ENCODE measurements around the gene DAZL.

The DAZL gene

GRCh38 chr3:16589867-16590624 lies 15.2 kb downstream of the DAZL start:
- no peaks in the 10 kb centered on the region for H3K27me3 ChIP-seq (ENCODE audit: insufficient read depth, low read length)
- H3K4me1 ChIP-seq (ENCODE audit: insufficient read depth, low read length): no peaks in the 10 kb centered on the region
- no peaks in the 10 kb centered on the region for H3K36me3 ChIP-seq (ENCODE audit: insufficient read depth, low read depth, low read length)
- H3K4me3 ChIP-seq (ENCODE audit: low read length): no peak overlapping the region
- no peaks in the 10 kb centered on the region for H3K9me3 ChIP-seq (ENCODE audit: insufficient read depth, low read depth, low read length)
- no peak overlapping the region for H3K9ac ChIP-seq (ENCODE audit: low read depth, low read length)
- H3K27ac ChIP-seq (ENCODE audit: low read length): no peak overlapping the region

- Histone ChIP-seq H3K4me1 (ENCODE audit: insufficient read depth, low read length) (no peaks in the 10 kb centered on the region), H3K4me3 (ENCODE audit: low read length) (no peak overlapping the region), H3K36me3 (ENCODE audit: insufficient read depth, low read depth, low read length) (no peaks in the 10 kb centered on the region), H3K27me3 (ENCODE audit: insufficient read depth, low read length) (no peaks in the 10 kb centered on the region), H3K9ac (ENCODE audit: low read depth, low read length) (no peak overlapping the region), H3K9me3 (ENCODE audit: insufficient read depth, low read depth, low read length) (no peaks in the 10 kb centered on the region), H3K27ac (ENCODE audit: low read length) (no peak overlapping the region)
These were observed 16.1 kb downstream of the DAZL start for GRCh38 chr3:16589120-16589519.

- no peak overlapping the region for H3K9ac ChIP-seq (ENCODE audit: low read depth, low read length)
- H3K27ac ChIP-seq (ENCODE audit: low read length): no peak overlapping the region
- no peaks in the 10 kb centered on the region for H3K36me3 ChIP-seq (ENCODE audit: insufficient read depth, low read depth, low read length)
- no peaks in the 10 kb centered on the region for H3K4me1 ChIP-seq (ENCODE audit: insufficient read depth, low read length)
- H3K27me3 ChIP-seq (ENCODE audit: insufficient read depth, low read length): no peaks in the 10 kb centered on the region
- no peaks in the 10 kb centered on the region for H3K9me3 ChIP-seq (ENCODE audit: insufficient read depth, low read depth, low read length)
- H3K4me3 ChIP-seq (ENCODE audit: low read length): no peak overlapping the region
These were observed 17.6 kb downstream of the DAZL start for GRCh38 chr3:16587681-16588060.

GRCh38 chr3:16587047-16587680 lies 18.1 kb downstream of the DAZL start:
- no peaks in the 10 kb centered on the region for H3K27me3 ChIP-seq (ENCODE audit: insufficient read depth, low read length)
- H3K4me3 ChIP-seq (ENCODE audit: low read length): no peak overlapping the region
- no peaks in the 10 kb centered on the region for H3K4me1 ChIP-seq (ENCODE audit: insufficient read depth, low read length)
- no peaks in the 10 kb centered on the region for H3K36me3 ChIP-seq (ENCODE audit: insufficient read depth, low read depth, low read length)
- H3K9me3 ChIP-seq (ENCODE audit: insufficient read depth, low read depth, low read length): no peaks in the 10 kb centered on the region
- H3K27ac ChIP-seq (ENCODE audit: low read length): no peak overlapping the region
- no peak overlapping the region for H3K9ac ChIP-seq (ENCODE audit: low read depth, low read length)

- no peak overlapping the region for H3K9ac ChIP-seq (ENCODE audit: low read depth, low read length)
- H3K4me3 ChIP-seq (ENCODE audit: low read length): no peak overlapping the region
- no peaks in the 10 kb centered on the region for H3K4me1 ChIP-seq (ENCODE audit: insufficient read depth, low read length)
- H3K27ac ChIP-seq (ENCODE audit: low read length): no peak overlapping the region
- H3K27me3 ChIP-seq (ENCODE audit: insufficient read depth, low read length): no peaks in the 10 kb centered on the region
- H3K36me3 ChIP-seq (ENCODE audit: insufficient read depth, low read depth, low read length): no peaks in the 10 kb centered on the region
- H3K9me3 ChIP-seq (ENCODE audit: insufficient read depth, low read depth, low read length): no peaks in the 10 kb centered on the region; the same call in 1 of the 2 replicates
These were observed 20.3 kb downstream of the DAZL start for GRCh38 chr3:16584880-16585279.

GRCh38 chr3:16583551-16583950 lies 21.7 kb downstream of the DAZL start:
- Histone ChIP-seq H3K9ac (ENCODE audit: low read depth, low read length) (no peak overlapping the region), H3K4me1 (ENCODE audit: insufficient read depth, low read length) (no peaks in the 10 kb centered on the region), H3K4me3 (ENCODE audit: low read length) (no peak overlapping the region), H3K27ac (ENCODE audit: low read length) (no peak overlapping the region), H3K36me3 (ENCODE audit: insufficient read depth, low read depth, low read length) (no peaks in the 10 kb centered on the region), H3K27me3 (ENCODE audit: insufficient read depth, low read length) (no peaks in the 10 kb centered on the region), H3K9me3 (ENCODE audit: insufficient read depth, low read depth, low read length) (no peaks in the 10 kb centered on the region; the same call in 1 of the 2 replicates)

- Histone ChIP-seq H3K9me3 (ENCODE audit: insufficient read depth, low read depth, low read length) (no peaks in the 10 kb centered on the region), H3K27ac (ENCODE audit: low read length) (no peak overlapping the region), H3K27me3 (ENCODE audit: insufficient read depth, low read length) (no peaks in the 10 kb centered on the region), H3K4me3 (ENCODE audit: low read length) (no peak overlapping the region), H3K9ac (ENCODE audit: low read depth, low read length) (no peak overlapping the region), H3K4me1 (ENCODE audit: insufficient read depth, low read length) (no peaks in the 10 kb centered on the region), H3K36me3 (ENCODE audit: insufficient read depth, low read depth, low read length) (no peaks in the 10 kb centered on the region)
These were observed 35.1 kb downstream of the DAZL start for GRCh38 chr3:16570113-16570512.

GRCh38 chr3:16568532-16568931 lies 36.7 kb downstream of the DAZL start:
- H3K36me3 ChIP-seq (ENCODE audit: insufficient read depth, low read depth, low read length): no peaks in the 10 kb centered on the region
- no peak overlapping the region for H3K27ac ChIP-seq (ENCODE audit: low read length)
- H3K27me3 ChIP-seq (ENCODE audit: insufficient read depth, low read length): no peaks in the 10 kb centered on the region
- no peaks in the 10 kb centered on the region for H3K4me1 ChIP-seq (ENCODE audit: insufficient read depth, low read length)
- H3K4me3 ChIP-seq (ENCODE audit: low read length): no peak overlapping the region
- peaks cover 7% of the 10 kb centered on the region; the same call in 1 of the 2 replicates for H3K9me3 ChIP-seq (ENCODE audit: insufficient read depth, low read depth, low read length)
- H3K9ac ChIP-seq (ENCODE audit: low read depth, low read length): no peak overlapping the region

GRCh38 chr3:16568115-16568514 lies 37.1 kb downstream of the DAZL start:
- no peaks in the 10 kb centered on the region for H3K4me1 ChIP-seq (ENCODE audit: insufficient read depth, low read length)
- H3K27me3 ChIP-seq (ENCODE audit: insufficient read depth, low read length): no peaks in the 10 kb centered on the region
- no peak overlapping the region for H3K9ac ChIP-seq (ENCODE audit: low read depth, low read length)
- H3K27ac ChIP-seq (ENCODE audit: low read length): no peak overlapping the region
- H3K9me3 ChIP-seq (ENCODE audit: insufficient read depth, low read depth, low read length): peaks cover 7% of the 10 kb centered on the region; the same call in 1 of the 2 replicates
- no peaks in the 10 kb centered on the region for H3K36me3 ChIP-seq (ENCODE audit: insufficient read depth, low read depth, low read length)
- H3K4me3 ChIP-seq (ENCODE audit: low read length): no peak overlapping the region

GRCh38 chr3:16559653-16560365 lies 45.4 kb downstream of the DAZL start:
- Histone ChIP-seq H3K36me3 (ENCODE audit: insufficient read depth, low read depth, low read length) (no peaks in the 10 kb centered on the region), H3K9ac (ENCODE audit: low read depth, low read length) (no peak overlapping the region), H3K4me3 (ENCODE audit: low read length) (no peak overlapping the region), H3K27me3 (ENCODE audit: insufficient read depth, low read length) (no peaks in the 10 kb centered on the region), H3K9me3 (ENCODE audit: insufficient read depth, low read depth, low read length) (peaks cover 7% of the 10 kb centered on the region; the same call in 1 of the 2 replicates), H3K27ac (ENCODE audit: low read length) (no peak overlapping the region), H3K4me1 (ENCODE audit: insufficient read depth, low read length) (no peaks in the 10 kb centered on the region)

GRCh38 chr3:16554126-16554525 lies 51.1 kb downstream of the DAZL start:
- no peak overlapping the region for H3K4me3 ChIP-seq (ENCODE audit: low read length)
- H3K9me3 ChIP-seq (ENCODE audit: insufficient read depth, low read depth, low read length): no peaks in the 10 kb centered on the region
- no peak overlapping the region for H3K9ac ChIP-seq (ENCODE audit: low read depth, low read length)
- H3K36me3 ChIP-seq (ENCODE audit: insufficient read depth, low read depth, low read length): no peaks in the 10 kb centered on the region
- H3K4me1 ChIP-seq (ENCODE audit: insufficient read depth, low read length): peaks cover 9% of the 10 kb centered on the region; the same call in 1 of the 2 replicates
- H3K27ac ChIP-seq (ENCODE audit: low read length): no peak overlapping the region
- no peaks in the 10 kb centered on the region for H3K27me3 ChIP-seq (ENCODE audit: insufficient read depth, low read length)
